K562 (cell line): ENCODE measurements around the gene SFXN3. TPM values are rescaled to one million over a fixed set of nuclear protein-coding genes. Genes with fewer than 3 reads are reported as not detected.

Experiments
- ATAC-seq: fragments of 200-7000 bp; cut with Tn5 transposase; 3 replicates; pipeline ENCODE4 v1.9.1; 2020; ENCODE audit warnings: moderate library complexity
- BruUV-seq: library from RNA; stranded (reverse); fragments of 400-500 nt; replicated peaks from 2 replicates; lab custom pipeline; 2021; lab: Mats Ljungman, UMichigan
- CTCF ChIA-PET: fragments of 300-600 bp; formaldehyde crosslinking; extraction: SDS; loops from one replicate; lab custom pipeline; 2021; ENCODE audit warnings: low intra/inter-chr PET ratio; lab: Yijun Ruan, JAX
- POLR2A ChIA-PET: fragments of 300-600, 350-650 bp; sonication (Branson Sonifier 250); formaldehyde crosslinking; extraction: SDS; loops from one replicate; lab custom pipeline; 2021; ENCODE audit warnings: antibody characterized with exemption, inconsistent platforms; lab: Yijun Ruan, JAX
- DNase-seq, 4 experiments: peaks; one replicate each; pipeline versions ENCODE4 v3.0.0 to v3.0.0-alpha.2; 2011 to 2018; ENCODE audit warnings: low spot score in 3 of 4, mixed read lengths in 3 of 4; ENCODE audit errors: extremely low read depth in 1 of 4
- FAIRE-seq: peaks from 2 replicates; lab custom pipeline; 2011; peaks lifted over from hg19 to GRCh38; lab: Jason Lieb, UNC
- H2AFZ ChIP-seq: 2 replicates; pipeline ENCODE4 v1.6.0; 2011; ENCODE audit warnings: low read depth, low read length, control low read depth, inconsistent platforms
- H3K27ac ChIP-seq: fragments of 200-600 bp; 3 replicates; pipeline ENCODE4 v1.8.0; 2011; ENCODE audit warnings: low read depth, mild to moderate bottlenecking, control low read depth, inconsistent platforms, low read length, moderate library complexity, mixed read lengths; ENCODE audit errors: extremely low read depth
- H3K27me3 ChIP-seq, 2 experiments: fragments of 300-600 bp in 1 of 2; 2 replicates in 1 of 2; 3 replicates in 1 of 2; pipeline versions ENCODE4 v1.6.0 to v1.8.0; 2011; ENCODE audit warnings: inconsistent platforms in 2 of 2, low read length in 2 of 2, mild to moderate bottlenecking in 1 of 2, mixed read lengths in 1 of 2, moderate library complexity in 1 of 2; ENCODE audit not compliant: control insufficient read depth in 2 of 2, insufficient read depth in 2 of 2
- H3K36me3 ChIP-seq: fragments of 300-600 bp; 3 replicates; pipeline ENCODE4 v1.8.0; 2011; ENCODE audit warnings: mild to moderate bottlenecking, low read length, inconsistent platforms; ENCODE audit not compliant: control insufficient read depth, insufficient read depth
- H3K4me1 ChIP-seq, 2 experiments: fragments of 200-600 bp in 1 of 2; replicated peaks in 1 of 2; 2 replicates in 1 of 2; 3 replicates in 1 of 2; pipeline versions ENCODE4 v1.5.1 to v1.8.0; 2011; ENCODE audit warnings: inconsistent platforms in 2 of 2, low read length in 2 of 2, mild to moderate bottlenecking in 1 of 2, mixed read lengths in 1 of 2, moderate library complexity in 1 of 2; ENCODE audit not compliant: control insufficient read depth in 2 of 2, insufficient read depth in 2 of 2
- H3K4me2 ChIP-seq: 2 replicates; pipeline ENCODE4 v1.6.1; 2011; ENCODE audit warnings: low read length, control low read depth, inconsistent platforms, mixed read lengths; ENCODE audit not compliant: insufficient read depth
- H3K4me3 ChIP-seq: fragments of 200-600 bp; sonication (generic), shearing (Covaris generic); 2 replicates; pipeline ENCODE4 v1.5.1; 2016; ENCODE audit warnings: control low read depth, inconsistent platforms
- H3K79me2 ChIP-seq: fragments of 200-600 bp; 3 replicates; pipeline ENCODE4 v1.8.0; 2011; ENCODE audit warnings: low read length, inconsistent platforms; ENCODE audit not compliant: control insufficient read depth, insufficient read depth
- H3K9ac ChIP-seq, 2 experiments: 2 replicates each; pipeline versions ENCODE4 v1.6.0 to v1.6.1; 2011; ENCODE audit warnings: low read depth in 2 of 2, low read length in 2 of 2, control low read depth in 1 of 2, inconsistent platforms in 1 of 2, mild to moderate bottlenecking in 1 of 2, mixed read lengths in 1 of 2; ENCODE audit not compliant: insufficient read depth in 1 of 2
- H3K9me1 ChIP-seq: one replicate; pipeline ENCODE4 v1.6.0; 2011; ENCODE audit warnings: inconsistent platforms, mild to moderate bottlenecking, low read length, moderate library complexity; ENCODE audit not compliant: control insufficient read depth, insufficient read depth
- H3K9me3 ChIP-seq: replicated peaks from 2 replicates; pipeline ENCODE4 v1.5.1; 2011; ENCODE audit warnings: low read depth, low read length, inconsistent platforms; ENCODE audit not compliant: control insufficient read depth, insufficient read depth
- H4K20me1 ChIP-seq: replicated peaks from 2 replicates; pipeline ENCODE4 v1.6.1; 2011; ENCODE audit warnings: low read length, inconsistent platforms, mixed read lengths; ENCODE audit not compliant: control insufficient read depth, insufficient read depth
- ESRRB ChIP-seq: fragments of 250-450 bp; sonication (Bioruptor Pico); IDR thresholded peaks from 2 replicates; pipeline ENCODE4 v1.5.0; 2020; ENCODE audit warnings: mild to moderate bottlenecking, moderate library complexity, borderline replicate concordance
- HMG20B ChIP-seq: fragments of 250-450 bp; sonication (Bioruptor Pico); IDR thresholded peaks from 2 replicates; pipeline ENCODE4 v1.5.0; 2021; ENCODE audit warnings: mild to moderate bottlenecking
- RBFOX2 ChIP-seq: fragments of 200-400 bp; formaldehyde crosslinking; IDR thresholded peaks from 2 replicates; pipeline ENCODE4 v1.6.1; 2017; ENCODE audit warnings: low read depth, mild to moderate bottlenecking, low read length, moderate library complexity
- RNF2 ChIP-seq: sonication (generic); IDR thresholded peaks from 2 replicates; pipeline ENCODE4 v1.6.1; 2016
- WGBS: fragments of 100-300 bp; shearing (Covaris generic); methylation state at CpG from one replicate; pipeline ENCODE4 v1.1.6; 2016; ENCODE audit warnings: low coverage, mixed read lengths; ENCODE audit not compliant: insufficient coverage; ENCODE audit errors: missing lambda C conversion rate; 5-methylcytosine and 5-hydroxymethylcytosine counted together
- in situ Hi-C: fragments of 300-500 bp; cut with MboI; formaldehyde crosslinking; loops from 4 replicates; pipeline ENCODE4 v1.15.0; 2018; ENCODE audit warnings: inconsistent platforms, mixed read lengths
- intact Hi-C: fragments of 100-400 bp; cut with micrococcal nuclease; formaldehyde crosslinking; loops from 2 replicates; pipeline ENCODE4 v1.14.2; 2022
- polyA plus RNA-seq, 8 experiments: library from polyadenylated mRNA; depleted of rRNA in 4 of 8; stranded (reverse) in 5 of 8; unstranded in 3 of 8; fragments of >200 nt; fragmentation: Nextera tagmentation in 2 of 8; fragmentation: Illumina TruSeq in 1 of 8; extraction: Ambion mirVana in 2 of 8; extraction: Trizol in 1 of 8; gene quantifications; 2 replicates each; pipeline versions ENCODE4 v1.2.1 to v1.2.3, GENCODE V29; 2011 to 2014; ENCODE audit warnings: inconsistent platforms in 1 of 8, missing spikeins in 1 of 8
- total RNA-seq, 7 experiments: library from RNA; depleted of rRNA in 6 of 7; stranded (reverse); fragments of >200 nt in 6 of 7; fragmentation: Illumina TruSeq in 2 of 7; extraction: Trizol in 2 of 7; gene quantifications; 2 replicates each; pipeline versions ENCODE4 v1.2.1 to v1.2.3, GENCODE V29; 2011 to 2021; ENCODE audit warnings: low replicate concordance in 1 of 7
- TF ChIP-seq, protein P1 (sequence below): fragments of 250-450 bp; sonication (Bioruptor Pico); IDR thresholded peaks from 2 replicates; pipeline ENCODE4 v1.5.0; 2022; ENCODE audit warnings: mild to moderate bottlenecking

SFXN3 gene
- total and polyA plus RNA-seq, 9 of the 15 experiments (the other 6 are each of a cell fraction or from before 2014, with no cell fraction given) = 0.24 to 4.6 (median 0.86) TPM

DNA sequence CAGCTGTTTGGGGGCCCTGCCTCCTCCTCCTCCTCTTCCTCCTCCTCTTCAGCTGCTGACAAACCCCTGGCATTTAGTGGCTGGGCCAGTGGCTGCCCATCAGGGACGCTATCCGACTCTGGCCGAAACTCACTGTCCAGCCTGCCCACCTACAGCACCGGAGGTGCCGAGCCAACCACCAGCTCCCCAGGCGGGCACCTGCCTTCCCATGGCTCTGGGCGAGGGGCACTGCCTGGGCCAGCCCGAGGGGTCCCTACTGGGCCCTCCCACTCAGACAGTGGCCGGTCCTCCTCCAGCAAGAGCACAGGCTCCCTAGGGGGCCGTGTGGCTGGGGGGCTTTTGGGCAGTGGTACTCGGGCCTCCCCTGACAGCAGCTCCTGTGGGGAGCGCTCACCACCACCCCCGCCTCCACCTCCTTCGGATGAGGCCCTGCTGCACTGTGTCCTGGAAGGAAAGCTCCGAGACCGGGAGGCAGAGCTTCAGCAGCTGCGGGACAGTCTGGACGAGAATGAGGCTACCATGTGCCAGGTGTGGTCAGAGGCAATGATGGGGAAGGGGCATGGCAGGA is 27.3 kb upstream of the SFXN3 start:
- Histone ChIP-seq H3K4me2 (no peak overlapping the region), H3K9me1 (no peaks in the 10 kb centered on the region), H2AFZ (no peak overlapping the region), H3K36me3 (peaks cover 50% of the 10 kb centered on the region; the same call in 2 of the 3 replicates), H3K9ac (peak overlapping the region in 1 of 2 experiments; percentile 9; a peak in 1 of 4 replicates), H3K9me3 (no peaks in the 10 kb centered on the region), H3K4me1 (peaks cover 11 to 57% of the 10 kb centered on the region in 2 experiments; a peak in 4 of 5 replicates), H3K27ac (no peak overlapping the region), H3K79me2 (peaks cover 42% of the 10 kb centered on the region), H3K27me3 (no peaks in the 10 kb centered on the region), H4K20me1 (no peaks in the 10 kb centered on the region), H3K4me3 (no peak overlapping the region)
- intact Hi-C loops (no loop called here), in situ Hi-C loops (no loop called here)
- no peak for DNase-seq
- 90% methylated on average over 2 of the region's 18 CpGs for WGBS
- ATAC-seq = no peak
- TF ChIP-seq ESRRB (CRISPR knock-in tag) (no peak), RBFOX2 (peak; percentile 32; the same call in 1 of the 2 replicates), HMG20B (no peak), RNF2 (no peak)
- TF ChIP-seq, protein P1, sequence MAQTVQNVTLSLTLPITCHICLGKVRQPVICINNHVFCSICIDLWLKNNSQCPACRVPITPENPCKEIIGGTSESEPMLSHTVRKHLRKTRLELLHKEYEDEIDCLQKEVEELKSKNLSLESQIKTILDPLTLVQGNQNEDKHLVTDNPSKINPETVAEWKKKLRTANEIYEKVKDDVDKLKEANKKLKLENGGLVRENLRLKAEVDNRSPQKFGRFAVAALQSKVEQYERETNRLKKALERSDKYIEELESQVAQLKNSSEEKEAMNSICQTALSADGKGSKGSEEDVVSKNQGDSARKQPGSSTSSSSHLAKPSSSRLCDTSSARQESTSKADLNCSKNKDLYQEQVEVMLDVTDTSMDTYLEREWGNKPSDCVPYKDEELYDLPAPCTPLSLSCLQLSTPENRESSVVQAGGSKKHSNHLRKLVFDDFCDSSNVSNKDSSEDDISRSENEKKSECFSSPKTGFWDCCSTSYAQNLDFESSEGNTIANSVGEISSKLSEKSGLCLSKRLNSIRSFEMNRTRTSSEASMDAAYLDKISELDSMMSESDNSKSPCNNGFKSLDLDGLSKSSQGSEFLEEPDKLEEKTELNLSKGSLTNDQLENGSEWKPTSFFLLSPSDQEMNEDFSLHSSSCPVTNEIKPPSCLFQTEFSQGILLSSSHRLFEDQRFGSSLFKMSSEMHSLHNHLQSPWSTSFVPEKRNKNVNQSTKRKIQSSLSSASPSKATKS = no peak
- FAIRE-seq = no peak
- CTCF ChIA-PET = no interaction called here
- BruUV-seq = no TSS peak
- POLR2A ChIA-PET = no interaction called here
